ENCODE results near the gene ARHGAP26. TPM values are rescaled to one million over a fixed set of nuclear protein-coding genes. Genes with fewer than 3 reads are reported as not detected.
A peak's percentile ranks its signal among the peaks of the same experiment; 100 is the strongest.

ARHGAP26 gene, protein sequence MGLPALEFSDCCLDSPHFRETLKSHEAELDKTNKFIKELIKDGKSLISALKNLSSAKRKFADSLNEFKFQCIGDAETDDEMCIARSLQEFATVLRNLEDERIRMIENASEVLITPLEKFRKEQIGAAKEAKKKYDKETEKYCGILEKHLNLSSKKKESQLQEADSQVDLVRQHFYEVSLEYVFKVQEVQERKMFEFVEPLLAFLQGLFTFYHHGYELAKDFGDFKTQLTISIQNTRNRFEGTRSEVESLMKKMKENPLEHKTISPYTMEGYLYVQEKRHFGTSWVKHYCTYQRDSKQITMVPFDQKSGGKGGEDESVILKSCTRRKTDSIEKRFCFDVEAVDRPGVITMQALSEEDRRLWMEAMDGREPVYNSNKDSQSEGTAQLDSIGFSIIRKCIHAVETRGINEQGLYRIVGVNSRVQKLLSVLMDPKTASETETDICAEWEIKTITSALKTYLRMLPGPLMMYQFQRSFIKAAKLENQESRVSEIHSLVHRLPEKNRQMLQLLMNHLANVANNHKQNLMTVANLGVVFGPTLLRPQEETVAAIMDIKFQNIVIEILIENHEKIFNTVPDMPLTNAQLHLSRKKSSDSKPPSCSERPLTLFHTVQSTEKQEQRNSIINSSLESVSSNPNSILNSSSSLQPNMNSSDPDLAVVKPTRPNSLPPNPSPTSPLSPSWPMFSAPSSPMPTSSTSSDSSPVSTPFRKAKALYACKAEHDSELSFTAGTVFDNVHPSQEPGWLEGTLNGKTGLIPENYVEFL
- total RNA-seq, result 10 to 100 TPM; 36.2 to 52.3 TPM
- 10 to 100 TPM in 1 of 2 donors, 1 to 10 TPM in 1; 5.4 to 24.5 TPM for polyA plus RNA-seq
- long read RNA-seq, donor 1, partial matches to known transcripts, result 5 of 5 reads
- long read RNA-seq, donor 1, other reads (novel, unspliced or antisense), result 0 of 5 reads
- long read RNA-seq, donor 2, result 0 reads
- long read RNA-seq, donor 3, result 0 reads
- long read RNA-seq, donor 4, result 0 reads
- long read RNA-seq, donor 5, partial matches to known transcripts, result 7 of 7 reads
- long read RNA-seq, donor 5, other reads (novel, unspliced or antisense), result 0 of 7 reads

GRCh38 chr5:142769793-142770649 is at the start of gene ARHGAP26:
ARHGAP26 (plus strand) TSS chr5:142770377; CDS start chr5:142770762, 385 bp downstream.
- WGBS, 2 donors, result 0% methylated on average over 69 to 87 of the region's 87 CpGs
- DNase-seq, result peak; percentile 97 to 98 (median 98)
- H3K4me3 ChIP-seq, result peak within 1 kb of the TSS; percentile 85
- H3K36me3 ChIP-seq (ENCODE audit: control insufficient read depth in 4 of 4, insufficient read depth in 4 of 4, low read length in 4 of 4), result no peaks in the 10 kb centered on the region
- TF ChIP-seq, protein P1, sequence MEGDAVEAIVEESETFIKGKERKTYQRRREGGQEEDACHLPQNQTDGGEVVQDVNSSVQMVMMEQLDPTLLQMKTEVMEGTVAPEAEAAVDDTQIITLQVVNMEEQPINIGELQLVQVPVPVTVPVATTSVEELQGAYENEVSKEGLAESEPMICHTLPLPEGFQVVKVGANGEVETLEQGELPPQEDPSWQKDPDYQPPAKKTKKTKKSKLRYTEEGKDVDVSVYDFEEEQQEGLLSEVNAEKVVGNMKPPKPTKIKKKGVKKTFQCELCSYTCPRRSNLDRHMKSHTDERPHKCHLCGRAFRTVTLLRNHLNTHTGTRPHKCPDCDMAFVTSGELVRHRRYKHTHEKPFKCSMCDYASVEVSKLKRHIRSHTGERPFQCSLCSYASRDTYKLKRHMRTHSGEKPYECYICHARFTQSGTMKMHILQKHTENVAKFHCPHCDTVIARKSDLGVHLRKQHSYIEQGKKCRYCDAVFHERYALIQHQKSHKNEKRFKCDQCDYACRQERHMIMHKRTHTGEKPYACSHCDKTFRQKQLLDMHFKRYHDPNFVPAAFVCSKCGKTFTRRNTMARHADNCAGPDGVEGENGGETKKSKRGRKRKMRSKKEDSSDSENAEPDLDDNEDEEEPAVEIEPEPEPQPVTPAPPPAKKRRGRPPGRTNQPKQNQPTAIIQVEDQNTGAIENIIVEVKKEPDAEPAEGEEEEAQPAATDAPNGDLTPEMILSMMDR (IDR thresholded peaks at IDR 0.05; ENCODE audit: control extremely low read depth, extremely low read depth), result peak; percentile 19
- peaks cover 0 to 16% (median 4%) of the 10 kb centered on the region in 3 donors for H3K27me3 ChIP-seq (ENCODE audit: control insufficient read depth in 3 of 3, insufficient read depth in 3 of 3, low read length in 2 of 3)
- peak within 1 kb of the TSS; percentile 45 to 72 for H3K9ac ChIP-seq (ENCODE audit: insufficient read depth in 1 of 2, low read length in 2 of 2)
- peaks cover 0 to 13% (median 7%) of the 10 kb centered on the region in 5 donors for H3K4me1 ChIP-seq (ENCODE audit: control insufficient read depth in 5 of 5, insufficient read depth in 5 of 5, low read length in 5 of 5)
- peak within 1 kb of the TSS; percentile 95 to 98 for H3K27ac ChIP-seq (ENCODE audit: low read depth in 1 of 2, low read length in 1 of 2)
- peak; percentile 98 for ATAC-seq (ENCODE audit: insufficient read depth, low FRiP score)
- no peaks in the 10 kb centered on the region for H3K9me3 ChIP-seq (ENCODE audit: control insufficient read depth in 4 of 4, insufficient read depth in 3 of 4, low read length in 3 of 4)

- Histone ChIP-seq H3K27me3 (ENCODE audit: control insufficient read depth in 3 of 3, insufficient read depth in 3 of 3, low read length in 2 of 3) (no peaks in the 10 kb centered on the region), H3K4me3 (no peak overlapping the region), H3K27ac (ENCODE audit: low read depth in 1 of 2, low read length in 1 of 2) (no peak overlapping the region), H3K36me3 (ENCODE audit: control insufficient read depth in 4 of 4, insufficient read depth in 4 of 4, low read length in 4 of 4) (no peaks in the 10 kb centered on the region), H3K4me1 (ENCODE audit: control insufficient read depth in 5 of 5, insufficient read depth in 5 of 5, low read length in 5 of 5) (peaks cover 0 to 5% (median 3%) of the 10 kb centered on the region in 5 donors), H3K9ac (ENCODE audit: insufficient read depth in 1 of 2, low read length in 2 of 2) (no peak overlapping the region), H3K9me3 (ENCODE audit: control insufficient read depth in 4 of 4, insufficient read depth in 3 of 4, low read length in 3 of 4) (no peaks in the 10 kb centered on the region)
- 65 to 78% methylated on average over 13 of the region's 13 CpGs for WGBS, 2 donors
- DNase-seq, result no peak
- TF ChIP-seq, protein P1 (IDR thresholded peaks at IDR 0.05; ENCODE audit: control extremely low read depth, extremely low read depth), result no peak
- ATAC-seq (ENCODE audit: insufficient read depth, low FRiP score), result no peak
These were observed 49.4 kb upstream of the ARHGAP26 start for GRCh38 chr5:142720641-142721271.

GRCh38 chr5:142722146-142722545 is 48.0 kb upstream of the ARHGAP26 start:
- no peak overlapping the region for H3K9ac ChIP-seq (ENCODE audit: insufficient read depth in 1 of 2, low read length in 2 of 2)
- H3K4me3 ChIP-seq, result no peak overlapping the region
- ATAC-seq (ENCODE audit: insufficient read depth, low FRiP score) (no peak), DNase-seq (no peak)
- H3K27ac ChIP-seq (ENCODE audit: low read depth in 1 of 2, low read length in 1 of 2), result no peak overlapping the region
- peaks cover 0 to 3% (median 0%) of the 10 kb centered on the region in 5 donors for H3K4me1 ChIP-seq (ENCODE audit: control insufficient read depth in 5 of 5, insufficient read depth in 5 of 5, low read length in 5 of 5)
- no peaks in the 10 kb centered on the region for H3K9me3 ChIP-seq (ENCODE audit: control insufficient read depth in 4 of 4, insufficient read depth in 3 of 4, low read length in 3 of 4)
- H3K27me3 ChIP-seq (ENCODE audit: control insufficient read depth in 3 of 3, insufficient read depth in 3 of 3, low read length in 2 of 3), result no peaks in the 10 kb centered on the region
- 93 to 95% methylated on average over 6 of the region's 6 CpGs for WGBS, 2 donors
- TF ChIP-seq, protein P1 (IDR thresholded peaks at IDR 0.05; ENCODE audit: control extremely low read depth, extremely low read depth), result no peak
- H3K36me3 ChIP-seq (ENCODE audit: control insufficient read depth in 4 of 4, insufficient read depth in 4 of 4, low read length in 4 of 4), result no peaks in the 10 kb centered on the region

All from lung (tissue), 16 donors.